ENCODE results near the gene TRIM32.

GRCh38 chr9:116687754-116688135, 640 bp downstream of the TRIM32 start:
- TF ChIP-seq CTCF (IDR thresholded peaks at IDR 0.05), result no peak
- no peak for TF ChIP-seq ZNF121 (CRISPR knock-in tag; IDR thresholded peaks at IDR 0.05)
- no peak for TF ChIP-seq MXD4 (CRISPR knock-in tag; IDR thresholded peaks at IDR 0.05; ENCODE audit: borderline replicate concordance)
- no peak for TF ChIP-seq ZNF512 (CRISPR knock-in tag; IDR thresholded peaks at IDR 0.05; ENCODE audit: borderline replicate concordance)

All from WTC11 (cell line).